ENCODE measurements around the gene TSHZ3. TPM values are rescaled to one million over a fixed set of nuclear protein-coding genes. Genes with fewer than 3 reads are reported as not detected.
A peak's percentile ranks its signal among the peaks of the same experiment; 100 is the strongest.

TSHZ3 gene
- total and polyA plus RNA-seq, 9 of the 15 experiments (the other 6 are each of a cell fraction or from before 2014, with no cell fraction given), result 0.03 to 0.13 (median 0.05) TPM; not detected in 5

DNA sequence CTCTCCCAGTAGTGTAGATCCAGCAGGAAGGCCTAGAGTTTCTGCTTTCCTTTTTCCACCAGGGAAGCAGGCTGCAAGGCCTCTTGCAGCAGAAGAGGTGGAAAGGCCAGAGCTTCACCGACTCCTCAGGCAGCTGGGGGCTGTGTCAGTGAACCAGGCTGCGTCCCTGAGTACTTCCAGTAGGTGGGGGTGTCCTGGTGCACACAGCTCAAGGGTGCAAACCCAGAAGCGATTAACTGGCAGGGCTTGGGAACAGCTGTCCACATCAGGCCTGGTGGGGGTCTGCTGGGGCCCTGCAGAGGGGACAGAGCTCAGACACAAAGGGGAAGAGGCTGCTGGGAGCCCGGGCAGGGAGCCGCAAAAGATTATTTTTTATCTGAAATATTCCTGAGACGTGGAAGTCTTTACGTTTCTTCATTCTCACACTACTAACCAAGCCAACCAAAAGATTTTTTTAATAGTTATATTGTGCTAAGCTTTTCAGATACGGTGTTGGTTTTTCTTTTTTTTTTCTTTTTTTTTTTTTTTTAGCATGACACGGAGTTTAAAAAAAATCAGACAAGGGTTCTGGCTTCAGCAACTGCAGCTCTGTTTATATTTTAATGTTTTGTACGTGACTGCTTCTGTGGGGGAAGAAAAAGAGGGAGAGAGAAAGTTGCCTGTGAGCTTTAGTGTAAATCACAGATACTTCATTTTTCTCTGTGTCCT lies 11.0 kb downstream of the TSHZ3 start:
- no peak for FAIRE-seq
- in situ Hi-C loops (cut with MboI), result no loop called here

More for the DNA sequence above, 11.0 kb downstream of the TSHZ3 start:
- ChIA-PET CTCF (ENCODE audit: low intra/inter-chr PET ratio) (no interaction called here), POLR2A (no interaction called here)
- H3K36me3 ChIP-seq (ENCODE audit: control insufficient read depth, insufficient read depth, low read length), result no peaks in the 10 kb centered on the region
- intact Hi-C loops (cut with micrococcal nuclease), result no loop called here
- H3K79me2 ChIP-seq (ENCODE audit: control insufficient read depth, insufficient read depth, low read length), result no peaks in the 10 kb centered on the region
- H2AFZ ChIP-seq (ENCODE audit: low read depth, low read length), result no peak overlapping the region
- no peak overlapping the region for H3K27ac ChIP-seq (ENCODE audit: extremely low read depth, low read depth, low read length)
- H4K20me1 ChIP-seq (replicated peaks; ENCODE audit: control insufficient read depth, insufficient read depth, low read length), result peaks cover 6% of the 10 kb centered on the region; the same call in 1 of the 2 replicates
- H3K27me3 ChIP-seq (ENCODE audit: control insufficient read depth in 2 of 2, insufficient read depth in 2 of 2, low read length in 2 of 2), result peaks cover 7 to 26% of the 10 kb centered on the region in 2 experiments; a peak in 3 of 5 replicates
- no peak for TF ChIP-seq TARDBP (IDR thresholded peaks at IDR 0.05)
- TF ChIP-seq E4F1 (CRISPR knock-in tag; IDR thresholded peaks at IDR 0.05; ENCODE audit: borderline replicate concordance), result no peak
- no peak for TF ChIP-seq CTBP1 (IDR thresholded peaks at IDR 0.05; ENCODE audit: borderline replicate concordance)
- TF ChIP-seq DLX4 (CRISPR knock-in tag; IDR thresholded peaks at IDR 0.05), result no peak
- no peak for TF ChIP-seq SOX6 (IDR thresholded peaks at IDR 0.05)
- TF ChIP-seq BRD4 (IDR thresholded peaks at IDR 0.05), result no peak
- no peak for TF ChIP-seq SMC3 (conservative IDR thresholded peaks at IDR 0.05; ENCODE audit: insufficient read depth, low read depth, low read length)
- peak in 1 of 2 experiments; percentile 35; a peak in 2 of 4 replicates for TF ChIP-seq RAD21 (CRISPR knock-in tag; conservative IDR thresholded peaks at IDR 0.05 in 1 of 2, IDR thresholded peaks at IDR 0.05 in 1 of 2)
- TF ChIP-seq TAF7 (tag; IDR thresholded peaks at IDR 0.05), result no peak
- no peak for TF ChIP-seq RBM34 (IDR thresholded peaks at IDR 0.05; ENCODE audit: borderline replicate concordance, insufficient read depth, low read length)
- no peak for TF ChIP-seq ZBTB33 (CRISPR knock-in tag; IDR thresholded peaks at IDR 0.05)
- TF ChIP-seq, protein P1, sequence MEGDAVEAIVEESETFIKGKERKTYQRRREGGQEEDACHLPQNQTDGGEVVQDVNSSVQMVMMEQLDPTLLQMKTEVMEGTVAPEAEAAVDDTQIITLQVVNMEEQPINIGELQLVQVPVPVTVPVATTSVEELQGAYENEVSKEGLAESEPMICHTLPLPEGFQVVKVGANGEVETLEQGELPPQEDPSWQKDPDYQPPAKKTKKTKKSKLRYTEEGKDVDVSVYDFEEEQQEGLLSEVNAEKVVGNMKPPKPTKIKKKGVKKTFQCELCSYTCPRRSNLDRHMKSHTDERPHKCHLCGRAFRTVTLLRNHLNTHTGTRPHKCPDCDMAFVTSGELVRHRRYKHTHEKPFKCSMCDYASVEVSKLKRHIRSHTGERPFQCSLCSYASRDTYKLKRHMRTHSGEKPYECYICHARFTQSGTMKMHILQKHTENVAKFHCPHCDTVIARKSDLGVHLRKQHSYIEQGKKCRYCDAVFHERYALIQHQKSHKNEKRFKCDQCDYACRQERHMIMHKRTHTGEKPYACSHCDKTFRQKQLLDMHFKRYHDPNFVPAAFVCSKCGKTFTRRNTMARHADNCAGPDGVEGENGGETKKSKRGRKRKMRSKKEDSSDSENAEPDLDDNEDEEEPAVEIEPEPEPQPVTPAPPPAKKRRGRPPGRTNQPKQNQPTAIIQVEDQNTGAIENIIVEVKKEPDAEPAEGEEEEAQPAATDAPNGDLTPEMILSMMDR (IDR thresholded peaks at IDR 0.05 in 2 of 3, conservative IDR thresholded peaks at IDR 0.05 in 1 of 3; ENCODE audit: insufficient read depth in 2 of 3, low read depth in 1 of 3, low read length in 3 of 3), result peak; percentile 39 to 61 (median 59)
- TF ChIP-seq FUS (optimal IDR thresholded peaks at IDR 0.05; ENCODE audit: low read depth, low read length), result no peak
- TF ChIP-seq SMARCC2 (IDR thresholded peaks at IDR 0.05; ENCODE audit: low read depth), result no peak
- TF ChIP-seq MAFK (IDR thresholded peaks at IDR 0.05; ENCODE audit: low read length), result no peak
- no TSS peak for BruUV-seq (replicated peaks)
- peaks cover 3% of the 10 kb centered on the region for H3K9me1 ChIP-seq (ENCODE audit: control insufficient read depth, insufficient read depth, low read length)
- H3K9me3 ChIP-seq (replicated peaks; ENCODE audit: control insufficient read depth, insufficient read depth, low read depth, low read length), result no peaks in the 10 kb centered on the region
- no peaks in the 10 kb centered on the region; a peak in 1 of 5 replicates for H3K4me1 ChIP-seq (replicated peaks in 1 of 2; ENCODE audit: control insufficient read depth in 2 of 2, insufficient read depth in 2 of 2, low read length in 2 of 2)
- H3K4me2 ChIP-seq (ENCODE audit: insufficient read depth, low read length), result no peak overlapping the region
- H3K4me3 ChIP-seq, result no peak overlapping the region
- WGBS (ENCODE audit: insufficient coverage, low coverage, missing lambda C conversion rate), result 2% methylated on average over 8 of the region's 10 CpGs
- ATAC-seq, result peak; percentile 94
- peak; percentile 21 to 56 (median 29) for DNase-seq (ENCODE audit: extremely low read depth in 1 of 4, low spot score in 3 of 4)
- no peak overlapping the region for H3K9ac ChIP-seq (ENCODE audit: insufficient read depth in 1 of 2, low read depth in 2 of 2, low read length in 2 of 2)

Measured in K562 (cell line).